ENCODE data around the gene SAYSD1.

GRCh38 chr6:39111280-39111679 lies 3.7 kb downstream of the SAYSD1 start:
- TF ChIP-seq CTCF (IDR thresholded peaks at IDR 0.05) (no peak), ZFX (IDR thresholded peaks at IDR 0.05; ENCODE audit: borderline replicate concordance) (no peak)
